NCI-H1930 (cell line): ENCODE data around the gene STX11.

Experiments
- DNase-seq, 2 experiments: peaks; one replicate each; lab custom pipeline; 2025; lab: John Stamatoyannopoulos, UW

Gene STX11

GRCh38 chr6:144143106-144143505 is 7.2 kb upstream of the STX11 start:
- no peak for DNase-seq

DNA sequence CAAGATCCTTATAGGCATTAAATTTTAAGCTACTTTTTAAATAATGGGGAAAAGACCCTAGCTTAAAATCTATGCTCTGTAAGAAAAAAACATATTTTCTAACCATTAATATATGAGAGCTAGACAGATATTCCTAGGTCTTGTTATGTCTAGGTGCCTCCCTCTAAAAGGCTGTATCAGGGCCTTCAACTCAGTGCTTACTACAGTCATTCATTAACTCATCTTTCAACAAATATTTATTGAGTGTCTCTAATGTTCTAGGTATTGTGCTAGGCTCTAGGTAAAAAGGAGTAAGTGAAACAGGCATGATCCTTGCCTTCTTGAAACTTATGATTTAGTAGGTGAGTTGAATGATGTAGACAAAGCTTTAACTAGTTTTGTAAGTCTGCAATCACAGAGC is 6.4 kb upstream of the STX11 start:
- DNase-seq: no peak

DNA sequence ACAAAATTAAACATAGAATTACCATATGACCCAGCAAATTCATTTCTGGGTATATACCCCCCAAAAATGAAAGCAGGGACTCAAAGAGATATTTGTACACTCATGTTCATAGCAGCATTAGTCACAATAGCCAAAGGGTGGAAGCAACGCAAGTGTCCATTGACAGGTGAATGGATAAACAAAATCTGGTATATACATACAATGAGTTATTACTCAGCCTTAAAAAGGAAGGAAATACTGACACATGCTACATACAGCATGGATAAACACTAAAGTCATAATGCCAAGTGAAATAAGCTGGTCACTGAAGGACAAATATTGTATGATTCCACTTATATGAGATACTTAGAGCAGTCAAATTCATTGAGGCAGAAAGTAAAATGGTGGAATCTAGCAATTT is 5.3 kb upstream of the STX11 start:
- DNase-seq: no peak

- no peak for DNase-seq
Observed at GRCh38 chr6:144145541-144145940, 4.8 kb upstream of the STX11 start.

- no peak for DNase-seq
Observed at GRCh38 chr6:144148886-144149285, 1.4 kb upstream of the STX11 start.

GRCh38 chr6:144149558-144149893 is 791 bp upstream of the STX11 start:
- DNase-seq: no peak

DNA sequence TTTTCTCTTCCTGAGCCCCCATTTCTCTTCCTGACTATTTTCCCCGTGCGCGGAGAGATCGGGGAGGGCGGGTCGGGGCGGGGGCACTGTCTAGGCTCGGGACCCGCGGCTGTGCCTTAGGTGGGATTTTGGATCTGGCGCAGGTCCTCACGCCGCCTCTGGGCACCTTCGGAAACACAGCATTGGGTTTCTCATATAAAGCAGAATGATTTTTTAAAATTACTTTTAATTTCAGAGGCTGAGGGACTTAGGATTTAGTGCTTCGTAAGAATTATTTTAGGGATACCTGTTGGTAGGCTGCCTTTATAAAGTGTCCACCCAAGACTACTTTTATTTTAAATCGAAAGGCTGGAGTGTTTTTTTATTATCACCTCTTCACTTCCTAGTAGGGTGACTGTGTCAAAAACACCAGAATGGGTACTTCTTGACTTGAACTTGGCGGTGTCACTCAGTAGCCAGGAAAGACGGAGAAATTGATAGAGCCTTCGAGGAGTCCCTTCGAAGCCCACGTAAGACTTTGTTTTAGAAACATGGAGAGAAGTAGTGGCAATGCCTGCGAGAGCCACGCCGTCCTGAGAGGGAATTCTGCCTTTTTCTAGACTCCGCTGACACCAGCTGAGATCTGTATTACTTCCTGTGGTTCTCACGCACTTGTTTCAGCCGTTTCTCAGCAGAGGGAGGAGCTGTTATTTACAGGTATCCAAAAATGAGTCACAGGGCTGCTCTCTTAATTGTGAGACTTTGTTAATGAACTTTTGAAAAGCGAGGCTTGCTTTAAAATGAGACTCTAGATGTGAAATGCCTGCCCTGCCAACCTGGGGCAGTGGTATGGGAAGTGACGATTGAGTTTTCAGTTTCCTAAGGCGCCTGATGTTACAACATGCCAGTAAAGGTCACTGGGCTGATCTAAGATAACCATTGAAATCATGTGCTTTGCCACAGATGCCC is 667 bp downstream of the STX11 start:
- DNase-seq: peak in 1 of 2 experiments; percentile 11

DNA sequence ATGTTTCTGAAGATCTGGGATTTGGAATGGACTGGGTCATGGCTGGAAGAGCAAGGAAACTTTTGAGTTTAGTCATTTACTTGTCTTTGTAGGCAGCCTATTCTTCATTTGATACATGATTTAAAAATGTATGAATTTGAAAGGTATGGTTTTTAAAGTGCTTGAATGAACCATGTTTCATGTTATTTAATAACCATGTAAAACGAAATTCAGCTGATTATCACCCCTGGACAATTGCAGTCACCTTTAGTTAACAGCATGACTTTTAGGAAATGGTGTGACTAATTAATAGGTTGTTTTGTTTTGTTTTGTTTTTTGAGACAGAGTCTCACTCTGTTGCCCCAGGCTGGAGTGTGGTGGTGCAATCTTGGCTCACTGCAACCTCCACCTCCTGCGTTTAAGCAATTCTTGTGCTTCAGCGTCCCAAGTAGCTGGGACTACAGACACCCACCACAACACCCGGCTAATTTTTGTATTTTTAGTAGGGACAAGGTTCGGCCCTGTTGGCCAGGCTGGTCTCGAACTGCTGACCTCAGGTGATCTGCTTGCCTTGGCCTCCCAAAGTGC is 2.1 kb downstream of the STX11 start:
- DNase-seq: no peak

- DNase-seq: no peak
Observed at GRCh38 chr6:144153260-144153659, 2.9 kb downstream of the STX11 start.

GRCh38 chr6:144153971-144154370 is 3.7 kb downstream of the STX11 start:
- DNase-seq: no peak

DNA sequence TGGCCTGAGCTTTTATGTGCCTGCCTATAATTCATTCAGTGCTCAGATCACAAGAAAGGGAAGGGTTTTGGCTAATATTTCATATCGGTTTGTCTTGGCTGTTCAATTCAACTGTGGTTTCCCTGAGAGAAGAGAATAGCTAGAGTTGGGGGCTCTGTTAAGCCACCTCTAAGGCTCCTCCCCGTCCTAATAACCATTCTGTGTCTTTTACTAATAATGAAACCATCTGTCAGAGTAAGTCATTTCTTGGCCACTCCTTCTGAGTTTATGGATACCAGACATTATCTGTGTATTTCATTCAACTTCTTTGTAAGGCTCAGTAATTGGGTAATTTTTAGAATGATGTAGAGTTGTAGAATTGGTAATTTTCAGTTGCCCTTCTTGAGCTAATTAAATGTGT is 5.2 kb downstream of the STX11 start:
- no peak for DNase-seq

DNA sequence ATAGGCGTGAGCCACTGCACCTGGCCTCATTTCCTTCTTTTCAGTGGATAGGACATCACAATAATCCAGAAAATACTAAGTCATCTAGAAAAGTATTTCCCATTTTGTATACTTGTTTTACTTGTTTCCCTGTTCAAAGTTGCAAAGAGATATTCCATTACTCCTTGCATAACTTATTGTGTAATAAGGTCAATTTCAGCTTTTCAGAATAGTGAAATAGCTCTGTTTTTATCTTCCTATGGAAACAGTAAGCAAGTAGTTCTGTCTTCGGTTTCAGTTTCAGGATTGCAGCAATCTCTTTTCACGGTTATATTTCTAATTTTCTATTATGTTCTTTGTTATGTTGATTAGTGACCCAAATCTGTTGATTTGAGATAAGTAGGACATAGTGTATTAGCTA is 6.0 kb downstream of the STX11 start:
- no peak for DNase-seq

- DNase-seq: no peak
Observed at GRCh38 chr6:144156991-144157390, 6.7 kb downstream of the STX11 start.

- no peak for DNase-seq
Observed at GRCh38 chr6:144158133-144158532, 7.8 kb downstream of the STX11 start.

DNA sequence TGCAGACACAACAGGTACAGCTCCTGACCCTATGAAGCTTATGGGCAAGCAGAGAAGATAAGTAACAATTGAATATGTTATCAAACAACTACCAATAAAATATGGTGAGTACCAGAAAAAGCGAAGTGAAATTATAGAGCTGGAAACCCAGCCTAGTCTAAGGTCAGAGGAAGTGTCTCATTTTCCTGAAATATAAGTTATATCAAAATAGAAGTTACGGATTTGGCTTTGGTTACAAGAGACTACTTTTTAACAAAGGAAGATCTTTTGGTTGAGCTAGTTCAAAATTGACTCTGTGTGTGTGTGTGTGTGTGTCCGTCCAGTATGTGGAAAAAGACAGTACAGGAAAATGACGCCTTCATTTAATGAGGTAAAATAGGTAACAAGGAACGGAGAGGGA is 8.9 kb downstream of the STX11 start:
- DNase-seq: no peak

- DNase-seq: no peak
Observed at GRCh38 chr6:144159742-144160141, 9.4 kb downstream of the STX11 start.

GRCh38 chr6:144160431-144161005 is 10.2 kb downstream of the STX11 start:
- DNase-seq: no peak

- no peak for DNase-seq
Observed at GRCh38 chr6:144161975-144162374, 11.7 kb downstream of the STX11 start.

DNA sequence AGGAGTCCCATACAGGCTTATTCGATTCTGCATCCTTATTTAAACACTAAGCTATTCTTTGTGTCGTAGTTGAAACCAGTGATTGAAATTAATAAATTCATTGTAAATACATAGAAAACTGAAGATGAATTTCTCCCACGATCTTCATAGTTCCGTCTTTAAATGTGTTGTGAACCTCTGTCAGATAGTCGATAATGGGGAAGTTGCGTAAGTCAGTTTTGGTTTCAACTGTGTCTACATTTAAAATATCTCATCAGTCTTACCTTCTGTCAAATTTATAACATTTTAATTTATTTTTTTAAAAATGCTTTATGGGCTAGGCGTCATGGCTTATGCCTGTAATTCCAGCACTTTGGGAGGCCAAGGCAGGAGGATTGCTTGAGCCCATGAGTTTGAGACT is 12.7 kb downstream of the STX11 start:
- DNase-seq: no peak

- DNase-seq: no peak
Observed at GRCh38 chr6:144165784-144166183, 15.5 kb downstream of the STX11 start.

DNA sequence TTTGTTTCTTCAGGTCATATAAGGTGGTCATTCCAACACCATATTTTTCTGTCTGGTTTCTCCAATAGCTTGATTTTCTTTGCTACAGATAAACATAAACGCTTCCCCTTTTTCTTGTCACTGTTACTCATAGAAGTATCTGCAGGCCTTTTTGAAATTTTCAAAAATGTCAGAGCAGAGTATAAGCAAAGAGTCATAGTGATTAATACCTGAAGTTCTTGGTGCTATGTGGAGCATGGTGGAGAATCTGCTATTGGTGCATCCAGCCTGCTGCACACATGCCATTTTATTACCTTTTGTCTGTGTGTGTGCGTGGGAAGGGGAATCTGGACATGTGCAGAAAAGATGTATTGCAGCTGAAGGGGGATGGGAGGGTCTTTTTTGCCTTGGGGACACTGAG is 19.7 kb downstream of the STX11 start:
- no peak for DNase-seq

GRCh38 chr6:144171406-144171805 is 21.1 kb downstream of the STX11 start:
- no peak for DNase-seq

DNA sequence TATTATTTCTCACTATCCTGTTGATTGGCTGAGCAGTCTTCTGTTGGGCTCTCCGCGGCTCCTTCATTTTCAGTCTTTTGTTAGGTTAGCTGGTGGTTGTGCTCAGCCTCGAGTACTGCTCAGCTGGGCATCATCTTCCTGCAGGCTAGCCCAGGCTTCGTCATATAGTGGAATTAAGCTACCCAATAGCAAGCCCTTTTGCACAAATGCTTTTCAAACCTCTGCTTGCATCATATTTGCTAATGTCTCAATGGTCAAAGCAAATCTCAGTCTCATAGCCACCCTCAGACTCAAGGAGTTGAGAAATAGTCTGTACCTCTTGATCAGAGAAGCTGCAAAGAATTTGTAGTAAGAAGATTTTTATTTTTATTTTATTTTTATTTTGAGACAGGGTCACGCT is 23.7 kb downstream of the STX11 start:
- no peak for DNase-seq
